Chondrocyte (in vitro differentiated cells): ENCODE measurements around the gene ATP6V1G2. TPM values are rescaled to one million over a fixed set of nuclear protein-coding genes. Genes with fewer than 3 reads are reported as not detected.
"Not testable (repeated sequence)": the region's sequence is repeated elsewhere in the genome, so short reads cannot be mapped to it uniquely, and the experiment has no call there.

Source experiments
- DNase-seq: peaks from one replicate; pipeline ENCODE4 v3.0.0; 2021; ENCODE audit warnings: mixed read lengths, low spot score
- H3K27ac Mint-ChIP-seq: one replicate; pipeline ENCODE4 v1.8.0; 2021; ENCODE audit warnings: mild to moderate bottlenecking, moderate library complexity, mixed read lengths; ENCODE audit not compliant: unreplicated experiment
- H3K27me3 Mint-ChIP-seq: 2 replicates; pipeline ENCODE4 v1.8.0; 2021; ENCODE audit warnings: low read depth, mixed read lengths
- H3K36me3 Mint-ChIP-seq: 2 replicates; pipeline ENCODE4 v1.8.0; 2021; ENCODE audit warnings: low read depth, mixed read lengths
- H3K4me1 Mint-ChIP-seq: 2 replicates; pipeline ENCODE4 v1.8.0; 2021; ENCODE audit warnings: low read depth, mild to moderate bottlenecking, mixed read lengths
- H3K4me3 Mint-ChIP-seq: one replicate; pipeline ENCODE4 v1.8.0; 2021; ENCODE audit warnings: mild to moderate bottlenecking, moderate library complexity, mixed read lengths; ENCODE audit not compliant: unreplicated experiment
- H3K9me3 Mint-ChIP-seq: 2 replicates; pipeline ENCODE4 v1.8.0; 2021; ENCODE audit warnings: low read depth, mixed read lengths
- total RNA-seq: library from RNA; stranded (reverse); gene quantifications from 3 replicates; pipeline ENCODE4 v1.2.1, GENCODE V29; 2021
- TF ChIP-seq, protein P1 (sequence below): fragments of 200-600 bp; sonication (generic); IDR thresholded peaks from 2 replicates; pipeline ENCODE4 v1.5.0; 2021; ENCODE audit warnings: antibody characterized with exemption, mild to moderate bottlenecking, moderate library complexity

Gene ATP6V1G2
- total RNA-seq, 1 donor from 2014 or later = 3.0 TPM

DNA sequence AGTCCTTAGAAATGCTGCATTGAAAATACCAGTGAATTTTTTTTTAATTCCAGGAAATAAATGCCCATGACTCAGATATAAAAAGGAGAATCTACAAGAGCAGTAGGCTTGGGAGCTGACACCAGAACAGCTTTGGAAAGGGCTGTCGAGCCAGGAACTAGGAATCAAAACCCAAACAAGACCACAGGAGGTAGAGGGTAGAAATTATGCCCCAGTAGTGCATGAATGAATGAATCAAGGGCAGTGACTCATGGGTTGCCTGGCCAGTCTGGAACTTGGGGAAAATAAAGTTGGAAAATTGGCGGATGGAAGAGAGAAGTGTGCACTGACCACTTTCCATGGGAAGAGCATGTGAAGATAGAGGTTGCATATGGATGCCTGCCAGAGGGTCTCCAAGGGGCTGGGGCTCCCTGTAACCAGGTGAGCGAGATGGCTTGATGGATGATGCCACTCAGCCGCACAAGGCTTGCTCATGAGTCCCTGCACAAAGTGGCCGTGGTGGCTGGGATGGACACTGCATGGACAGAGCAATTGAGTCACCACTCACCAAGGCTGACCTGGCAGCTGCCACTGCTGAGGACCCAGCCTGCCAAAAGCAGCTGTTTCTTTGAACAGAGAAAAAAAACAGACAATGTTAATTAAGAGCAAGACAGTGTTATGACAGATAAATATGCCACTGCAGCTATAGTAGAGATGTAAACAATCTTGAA lies 32.8 kb downstream of the ATP6V1G2 start:
- no peaks in the 10 kb centered on the region for H3K9me3 Mint-ChIP-seq
- peak overlapping the region; percentile 1 for H3K27ac Mint-ChIP-seq
- DNase-seq = no peak
- no peak overlapping the region for H3K4me3 Mint-ChIP-seq
- TF ChIP-seq, protein P1, sequence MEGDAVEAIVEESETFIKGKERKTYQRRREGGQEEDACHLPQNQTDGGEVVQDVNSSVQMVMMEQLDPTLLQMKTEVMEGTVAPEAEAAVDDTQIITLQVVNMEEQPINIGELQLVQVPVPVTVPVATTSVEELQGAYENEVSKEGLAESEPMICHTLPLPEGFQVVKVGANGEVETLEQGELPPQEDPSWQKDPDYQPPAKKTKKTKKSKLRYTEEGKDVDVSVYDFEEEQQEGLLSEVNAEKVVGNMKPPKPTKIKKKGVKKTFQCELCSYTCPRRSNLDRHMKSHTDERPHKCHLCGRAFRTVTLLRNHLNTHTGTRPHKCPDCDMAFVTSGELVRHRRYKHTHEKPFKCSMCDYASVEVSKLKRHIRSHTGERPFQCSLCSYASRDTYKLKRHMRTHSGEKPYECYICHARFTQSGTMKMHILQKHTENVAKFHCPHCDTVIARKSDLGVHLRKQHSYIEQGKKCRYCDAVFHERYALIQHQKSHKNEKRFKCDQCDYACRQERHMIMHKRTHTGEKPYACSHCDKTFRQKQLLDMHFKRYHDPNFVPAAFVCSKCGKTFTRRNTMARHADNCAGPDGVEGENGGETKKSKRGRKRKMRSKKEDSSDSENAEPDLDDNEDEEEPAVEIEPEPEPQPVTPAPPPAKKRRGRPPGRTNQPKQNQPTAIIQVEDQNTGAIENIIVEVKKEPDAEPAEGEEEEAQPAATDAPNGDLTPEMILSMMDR = no peak
- peaks cover 2% of the 10 kb centered on the region for H3K36me3 Mint-ChIP-seq
- H3K4me1 Mint-ChIP-seq = peaks cover 14% of the 10 kb centered on the region
- H3K27me3 Mint-ChIP-seq = no peaks in the 10 kb centered on the region

DNA sequence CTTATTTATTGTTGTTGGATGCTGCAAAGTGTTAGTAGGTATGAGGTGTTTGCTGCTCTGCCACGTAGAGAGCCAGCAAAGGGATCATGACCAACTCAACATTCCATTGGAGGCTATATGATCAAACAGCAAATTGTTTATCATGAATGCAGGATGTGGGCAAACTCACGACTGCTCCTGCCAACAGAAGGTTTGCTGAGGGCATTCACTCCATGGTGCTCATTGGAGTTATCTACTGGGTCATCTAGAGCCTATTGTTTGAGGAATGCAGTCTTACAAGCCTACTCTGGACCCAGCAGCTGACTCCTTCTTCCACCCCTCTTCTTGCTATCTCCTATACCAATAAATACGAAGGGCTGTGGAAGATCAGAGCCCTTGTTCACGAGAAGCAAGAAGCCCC lies 36.4 kb downstream of the ATP6V1G2 start:
- Mint-ChIP-seq H3K27me3 (no peaks in the 10 kb centered on the region), H3K36me3 (peaks cover 5% of the 10 kb centered on the region), H3K27ac (no peak overlapping the region)

DNA sequence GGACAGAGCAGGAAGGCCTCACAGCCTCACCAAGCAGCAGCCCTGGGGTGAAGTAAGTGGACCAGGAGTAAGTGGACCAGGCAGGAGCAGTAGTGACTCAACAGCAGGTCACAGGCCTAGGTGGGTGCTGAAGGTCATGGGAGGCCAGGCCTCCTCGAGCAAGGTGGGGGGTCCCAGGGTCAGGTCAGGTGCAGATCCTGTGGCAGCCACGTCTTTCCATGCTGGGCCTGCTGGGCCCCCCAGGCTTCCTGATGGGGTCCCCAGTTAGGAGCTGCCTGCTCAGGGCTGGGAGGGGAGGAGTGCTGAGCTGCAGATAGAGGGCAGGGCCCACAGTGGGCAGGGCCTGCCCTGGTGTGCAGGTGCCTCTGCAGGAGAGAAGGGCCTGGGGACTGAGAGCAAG lies 37.4 kb downstream of the ATP6V1G2 start:
- H3K27me3 Mint-ChIP-seq, DNase-seq, H3K9me3 Mint-ChIP-seq, H3K4me3 Mint-ChIP-seq, H3K4me1 Mint-ChIP-seq, H3K36me3 Mint-ChIP-seq, H3K27ac Mint-ChIP-seq: not testable (repeated sequence)

More for the DNA sequence above, 36.4 kb downstream of the ATP6V1G2 start:
- Mint-ChIP-seq H3K9me3 (no peaks in the 10 kb centered on the region), H3K4me3 (no peak overlapping the region), H3K4me1 (peaks cover 7% of the 10 kb centered on the region)
- DNase-seq = no peak
- TF ChIP-seq, protein P1 = no peak

DNA sequence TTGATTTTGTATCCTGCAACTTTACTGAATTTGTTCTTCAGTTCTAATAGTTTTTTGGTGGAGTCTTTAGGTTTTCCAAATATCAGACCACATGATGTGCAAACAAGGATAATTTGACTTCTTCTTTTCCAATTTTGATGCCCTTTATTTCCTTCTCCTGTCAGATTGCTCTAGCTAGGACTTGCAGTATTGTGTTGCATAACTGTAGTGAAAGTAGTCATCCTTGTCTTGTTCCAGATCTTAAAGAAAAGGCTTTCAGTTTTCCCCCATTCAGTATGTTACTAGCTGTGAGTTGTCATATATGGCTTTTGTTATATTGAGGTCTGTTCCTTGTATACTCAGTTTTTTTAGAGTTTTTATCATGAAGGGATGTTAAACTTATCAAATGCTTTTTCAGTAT lies 43.8 kb downstream of the ATP6V1G2 start:
- H3K27me3 Mint-ChIP-seq = no peaks in the 10 kb centered on the region
- peaks cover 6% of the 10 kb centered on the region for H3K9me3 Mint-ChIP-seq
- no peak overlapping the region for H3K4me3 Mint-ChIP-seq
- H3K4me1 Mint-ChIP-seq = peaks cover 15% of the 10 kb centered on the region
- H3K27ac Mint-ChIP-seq = no peak overlapping the region
- no peak for DNase-seq
- peaks cover 4% of the 10 kb centered on the region for H3K36me3 Mint-ChIP-seq
- TF ChIP-seq, protein P1 = no peak

DNA sequence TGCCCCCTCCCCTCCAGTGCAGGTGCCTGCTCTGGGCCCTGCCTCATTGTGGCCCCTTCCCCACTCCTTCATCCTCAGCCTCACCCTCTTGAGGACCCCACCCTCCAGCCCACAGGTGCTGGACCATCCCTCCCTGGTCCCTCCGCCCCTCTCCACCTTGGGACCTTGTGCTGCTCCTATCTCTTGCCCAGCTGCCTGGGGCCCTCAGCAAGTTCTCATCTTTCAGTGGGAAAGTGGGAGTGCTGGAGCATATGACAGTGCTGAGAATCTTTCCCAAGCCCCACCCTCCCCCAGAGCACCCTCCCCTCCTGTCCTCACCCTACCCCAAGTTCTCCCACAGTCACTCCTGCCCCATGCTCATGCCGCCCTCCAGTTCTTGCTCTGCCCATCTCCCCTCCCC lies 46.8 kb downstream of the ATP6V1G2 start:
- DNase-seq, H3K27me3 Mint-ChIP-seq, H3K36me3 Mint-ChIP-seq, H3K27ac Mint-ChIP-seq, H3K4me3 Mint-ChIP-seq, H3K9me3 Mint-ChIP-seq: not testable (repeated sequence)
- H3K4me1 Mint-ChIP-seq = peaks cover 39% of the 10 kb centered on the region

DNA sequence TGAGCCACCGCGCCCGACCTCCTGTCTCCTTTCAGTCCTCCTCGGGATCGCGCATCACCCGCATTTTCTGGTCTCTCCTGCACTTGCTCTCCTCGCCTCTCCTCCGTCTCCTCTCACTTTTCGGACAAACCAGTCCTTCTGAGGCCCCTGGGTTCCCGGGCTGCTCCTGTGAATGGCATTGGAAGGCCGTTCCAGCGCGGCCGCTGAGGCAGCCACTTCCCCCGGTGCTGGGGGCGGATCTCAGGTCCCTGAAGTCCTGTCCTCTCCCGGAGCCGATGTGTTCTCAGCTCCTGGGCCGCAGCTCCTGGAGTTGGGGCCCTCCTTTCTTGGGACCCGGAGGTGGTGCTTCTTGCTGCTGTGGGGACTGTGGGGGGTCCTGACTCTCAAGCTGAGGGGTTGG lies 47.7 kb downstream of the ATP6V1G2 start:
- peaks cover 44% of the 10 kb centered on the region for H3K4me1 Mint-ChIP-seq
- no peak for DNase-seq
- peak overlapping the region; percentile 71 for H3K27ac Mint-ChIP-seq
- H3K27me3 Mint-ChIP-seq = no peaks in the 10 kb centered on the region
- H3K9me3 Mint-ChIP-seq = peaks cover 6% of the 10 kb centered on the region
- peak overlapping the region; percentile 87 for H3K4me3 Mint-ChIP-seq
- H3K36me3 Mint-ChIP-seq = peaks cover 1% of the 10 kb centered on the region
- TF ChIP-seq, protein P1 = no peak
